HCEC 1CT (cell line): ENCODE measurements around the gene BIVM.
"Not testable (repeated sequence)": the region's sequence is repeated elsewhere in the genome, so short reads cannot be mapped to it uniquely, and the experiment has no call there.

Experiments
- DNase-seq: peaks from one replicate; pipeline ENCODE4 v3.0.0-alpha.2; 2017

The BIVM gene

GRCh38 chr13:102798581-102799425, at the start of gene BIVM, which contains the start of gene POGLUT2:
BIVM (plus strand) TSS chr13:102799119; CDS start chr13:102807268, 8,149 bp downstream.
POGLUT2 (minus strand) TSS chr13:102798976; CDS start chr13:102798670, 306 bp downstream.
- DNase-seq = peak; percentile 93

GRCh38 chr13:102751886-102752285, 47.0 kb upstream of the BIVM start:
- no peak for DNase-seq

DNA sequence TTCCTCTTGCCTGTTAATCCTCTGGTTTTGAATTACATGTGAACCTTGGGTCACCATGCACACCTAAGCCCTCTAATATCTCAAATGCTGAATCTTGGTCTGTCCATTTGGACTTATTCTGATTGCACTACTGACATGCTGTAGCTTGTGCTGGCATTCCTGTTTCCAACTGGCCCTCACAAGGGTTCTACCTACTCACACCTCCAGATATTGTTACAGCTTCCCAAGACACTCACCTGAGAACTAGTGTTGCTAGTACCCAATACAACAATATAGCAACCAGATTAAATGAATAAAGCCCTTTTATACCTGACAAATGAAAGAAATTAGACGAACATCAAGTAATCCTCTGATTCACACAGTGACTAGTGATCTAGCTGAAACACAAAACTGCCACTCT, 41.9 kb upstream of the BIVM start:
- no peak for DNase-seq

GRCh38 chr13:102758842-102759241, 40.1 kb upstream of the BIVM start:
- no peak for DNase-seq

GRCh38 chr13:102761071-102761470, 37.8 kb upstream of the BIVM start:
- no peak for DNase-seq

DNA sequence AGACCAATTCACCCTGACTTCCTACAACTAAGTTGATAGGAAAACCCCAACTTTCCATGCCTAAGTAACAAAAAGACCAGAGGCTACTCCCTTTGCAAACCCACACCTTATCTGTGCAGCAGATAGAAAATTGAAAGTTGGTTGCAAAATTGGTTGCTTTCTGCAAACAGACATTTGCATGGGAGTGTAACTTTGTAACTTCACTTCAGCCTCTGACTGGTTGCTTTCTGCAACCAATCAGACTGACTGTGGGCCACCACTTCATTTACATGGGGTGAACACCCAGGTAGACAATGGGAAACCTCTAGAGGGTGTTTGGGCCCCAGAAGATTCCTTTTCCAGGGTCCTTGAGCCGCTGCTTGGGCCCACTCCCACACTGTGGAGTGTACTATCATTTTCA, 35.2 kb upstream of the BIVM start:
- no peak for DNase-seq

GRCh38 chr13:102768909-102769308, 30.0 kb upstream of the BIVM start:
- DNase-seq = no peak

- peak; percentile 2 for DNase-seq
Measured at GRCh38 chr13:102769679-102770078, 29.2 kb upstream of the BIVM start.

DNA sequence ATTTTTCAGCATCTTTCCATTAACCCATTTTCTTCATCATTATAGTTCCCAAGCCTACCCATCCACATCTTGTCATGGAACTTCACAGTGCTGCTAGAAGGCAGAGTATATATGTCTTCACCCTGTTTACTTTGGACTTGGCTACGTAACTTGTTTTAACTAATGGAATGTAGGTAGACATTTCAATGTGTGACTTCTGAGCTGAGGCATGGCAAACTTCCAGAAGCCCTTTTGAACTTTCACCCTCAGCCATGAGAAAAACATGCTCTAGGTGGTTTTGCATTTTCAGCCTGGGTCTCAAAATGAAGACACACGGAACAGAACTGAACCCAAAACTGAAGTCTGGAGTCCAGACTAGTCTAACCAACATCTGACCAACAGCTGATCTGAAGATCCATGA, 28.5 kb upstream of the BIVM start:
- no peak for DNase-seq

DNA sequence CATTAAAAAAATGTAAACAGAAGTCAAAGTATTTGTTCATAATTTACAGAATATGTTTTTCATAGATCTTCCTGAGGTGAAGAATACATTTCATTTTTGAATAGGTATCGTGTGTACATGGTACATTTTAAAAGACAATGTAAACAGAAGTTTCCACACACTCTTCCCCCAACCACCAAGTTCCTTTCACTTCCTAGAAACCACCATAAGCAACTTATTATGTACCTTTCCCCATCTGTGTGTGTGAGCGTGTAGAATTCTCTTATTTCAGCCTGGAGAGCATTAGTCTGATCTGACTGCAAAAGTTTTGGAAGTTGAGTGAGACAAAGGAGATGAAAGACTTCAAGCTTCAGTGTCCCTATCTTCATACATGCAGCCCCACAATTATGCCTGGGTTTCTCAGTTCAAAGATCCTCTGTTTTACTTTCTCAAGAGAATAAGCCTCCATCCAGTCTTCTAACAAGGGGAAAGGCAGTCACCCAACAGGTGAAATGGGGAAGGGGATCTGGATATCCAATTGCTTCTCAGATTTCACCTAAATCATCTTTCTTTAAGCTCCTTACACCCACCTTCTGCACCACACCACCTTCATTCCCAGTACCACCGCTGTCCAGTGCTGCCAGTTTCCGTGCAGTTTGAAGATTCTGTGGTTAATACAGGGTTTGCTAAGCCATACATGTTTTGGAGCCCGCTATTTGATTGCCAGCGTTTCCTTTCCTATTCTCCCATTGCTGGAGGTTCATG, 27.4 kb upstream of the BIVM start:
- no peak for DNase-seq

GRCh38 chr13:102772042-102772425, 26.9 kb upstream of the BIVM start:
- DNase-seq = no peak

GRCh38 chr13:102773441-102774213, 25.3 kb upstream of the BIVM start, which contains the start of gene TEX30:
TEX30 (minus strand) TSS chr13:102773786; CDS start chr13:102770026, 3,760 bp downstream.
- peak; percentile 80 for DNase-seq

GRCh38 chr13:102774214-102774568, 24.7 kb upstream of the BIVM start:
- no peak for DNase-seq

DNA sequence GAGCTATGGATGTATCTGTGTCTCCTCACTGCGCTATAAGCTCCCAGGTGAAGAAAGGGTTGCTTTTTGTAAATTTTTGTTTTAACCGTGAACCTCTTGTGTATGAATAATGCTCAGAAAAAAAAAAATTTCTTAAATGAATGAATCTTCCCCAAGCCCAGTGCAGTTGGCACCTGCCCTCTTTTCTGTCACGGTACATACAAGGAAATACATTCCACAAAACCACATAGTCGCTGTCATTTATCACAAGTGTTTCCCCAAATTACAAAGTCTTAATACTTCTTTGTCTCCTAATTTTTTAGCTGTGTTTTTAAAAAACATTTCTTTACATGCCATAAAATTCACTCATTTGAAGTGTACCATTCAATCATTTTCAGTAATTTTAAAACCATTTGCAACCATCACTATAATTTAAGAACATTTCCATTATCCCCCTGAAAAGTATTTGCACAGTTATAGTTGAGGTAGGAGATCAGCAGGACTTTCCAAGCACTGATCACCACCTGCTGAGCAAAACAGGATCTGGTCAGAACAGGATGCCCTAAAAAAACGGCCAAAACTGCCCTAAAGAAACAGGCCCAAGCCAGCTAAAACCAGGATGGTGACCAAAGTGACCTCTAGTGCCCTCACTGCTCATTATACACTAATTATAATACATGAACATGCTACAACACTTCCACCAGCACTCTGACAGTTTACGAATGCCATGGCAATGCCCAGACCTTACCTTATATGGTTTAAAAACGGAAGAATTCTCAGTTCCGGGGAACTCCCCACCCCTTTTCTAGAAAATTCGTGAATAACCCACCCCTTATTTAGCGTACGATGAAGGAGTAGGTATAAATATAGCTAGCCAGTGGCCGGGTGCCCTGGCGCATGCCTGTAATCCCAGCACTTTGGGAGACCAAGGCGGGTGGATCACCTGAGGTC, 24.1 kb upstream of the BIVM start:
- DNase-seq = no peak

DNA sequence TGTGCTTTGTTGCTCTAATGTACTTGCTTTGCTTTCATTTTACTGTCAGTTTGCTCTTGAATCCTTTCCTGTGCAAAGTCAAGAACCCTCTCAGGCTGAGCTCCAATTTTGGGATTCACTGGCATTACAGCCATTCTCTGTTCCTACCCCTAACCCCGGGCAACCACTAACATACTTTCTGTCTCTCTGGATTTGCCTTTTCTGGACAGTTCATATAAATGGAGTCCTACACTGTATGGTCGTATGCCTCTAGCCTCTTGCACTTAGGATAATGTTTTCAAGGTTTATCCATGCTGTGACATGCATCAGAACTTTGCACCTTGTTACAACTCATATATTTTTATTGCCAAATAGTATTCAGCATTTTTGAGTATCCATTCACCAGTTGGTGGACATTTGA, 22.6 kb upstream of the BIVM start:
- no peak for DNase-seq

- DNase-seq = no peak
Measured at GRCh38 chr13:102777736-102778135, 21.2 kb upstream of the BIVM start.

GRCh38 chr13:102779436-102780159, 19.3 kb upstream of the BIVM start:
- no peak for DNase-seq

GRCh38 chr13:102780656-102781055, 18.3 kb upstream of the BIVM start:
- not testable (repeated sequence) for DNase-seq

DNA sequence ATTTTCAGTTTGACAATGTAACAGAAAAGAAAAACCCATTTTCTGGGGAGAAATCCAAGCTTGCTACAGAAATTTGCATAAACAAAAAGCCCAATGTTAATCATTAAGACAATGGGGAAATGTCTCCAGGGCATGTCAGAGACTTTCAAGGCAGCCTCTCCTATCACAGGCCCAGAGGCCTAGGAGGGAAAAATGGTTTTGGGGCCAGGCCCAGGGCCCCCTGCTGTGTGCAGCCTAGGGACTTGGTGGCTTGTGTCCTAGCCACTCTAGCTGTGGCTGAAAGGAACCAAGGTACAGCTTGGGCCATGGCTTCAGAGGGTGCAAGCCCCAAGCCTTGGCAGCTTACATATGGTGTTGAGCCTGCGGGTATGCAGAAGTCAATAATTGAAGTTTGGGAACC, 17.3 kb upstream of the BIVM start:
- DNase-seq = no peak

DNA sequence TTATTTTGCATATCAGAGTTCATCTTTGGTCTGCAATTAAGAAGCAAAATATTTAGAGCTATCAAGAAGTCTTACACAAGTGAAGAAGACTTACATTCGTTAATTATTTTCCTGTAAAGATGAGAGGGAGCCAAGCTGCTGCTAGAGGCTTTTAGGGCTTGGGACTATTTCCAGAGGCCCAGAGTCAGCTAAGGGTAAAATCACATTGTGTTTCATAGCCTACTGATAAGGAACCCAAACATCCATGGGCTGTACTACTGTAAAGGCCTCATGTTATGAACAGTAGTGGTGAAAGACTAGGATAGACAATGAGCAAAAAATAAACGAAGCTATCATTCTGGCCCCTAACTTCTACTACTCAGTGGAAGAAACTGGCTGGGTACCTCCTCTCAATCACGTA, 14.4 kb upstream of the BIVM start:
- no peak for DNase-seq

- DNase-seq = no peak
Measured at GRCh38 chr13:102788683-102789082, 10.2 kb upstream of the BIVM start.
